HG03460 (cell line): ENCODE data around the gene RAD51B.
"Not testable (repeated sequence)": the region's sequence is repeated elsewhere in the genome, so short reads cannot be mapped to it uniquely, and the experiment has no call there.

Experiments
- ATAC-seq: cut with Tn5 transposase; IDR thresholded peaks from one replicate; pipeline ENCODE4 v1.9.1; 2021; ENCODE audit not compliant: unreplicated experiment

Gene RAD51B

DNA sequence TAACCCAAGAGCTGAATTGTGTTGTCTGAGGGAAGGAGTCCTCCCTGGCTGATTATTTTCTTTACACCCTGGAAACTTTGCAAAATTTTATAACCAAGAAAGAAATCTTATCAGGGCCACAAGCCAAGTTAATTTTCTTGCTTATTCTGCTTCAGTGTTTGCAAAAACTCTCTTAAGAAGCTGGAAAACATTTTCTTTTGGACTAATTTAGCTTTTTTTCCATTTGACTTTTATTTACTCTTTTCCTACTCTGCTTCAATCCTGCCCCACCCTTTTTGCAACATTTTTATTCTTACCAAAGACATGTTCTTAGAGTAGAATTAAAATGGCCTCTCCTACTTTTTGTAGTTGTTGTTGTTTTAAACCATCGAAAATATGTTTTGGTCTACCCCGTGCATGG, 594.5 kb downstream of the RAD51B start:
- no peak for ATAC-seq

- ATAC-seq = no peak
Measured at GRCh38 chr14:68416171-68416570, 596.6 kb downstream of the RAD51B start.

- no peak for ATAC-seq
Measured at GRCh38 chr14:68417009-68417650, 597.6 kb downstream of the RAD51B start.

- no peak for ATAC-seq
Measured at GRCh38 chr14:68418174-68419118, 598.9 kb downstream of the RAD51B start.

DNA sequence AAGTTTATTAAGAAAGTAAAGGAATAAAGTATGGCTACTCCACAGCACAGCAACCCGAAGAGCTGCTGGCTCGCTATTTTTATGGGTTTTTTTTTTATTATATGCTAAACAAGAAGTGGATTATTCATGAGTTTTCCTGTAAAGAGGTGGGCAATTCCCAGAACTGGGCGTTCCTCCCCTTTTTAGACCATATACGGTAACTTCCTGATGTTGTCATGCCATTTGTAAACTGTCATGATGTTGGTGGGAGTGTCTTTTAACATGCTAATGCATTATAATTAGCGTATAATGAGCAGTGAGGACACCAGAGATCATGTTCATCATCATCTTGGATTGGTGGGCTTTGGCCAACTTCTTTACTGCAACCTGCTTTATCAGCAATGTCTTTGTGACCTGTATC, 600.8 kb downstream of the RAD51B start:
- no peak for ATAC-seq

- ATAC-seq = no peak
Measured at GRCh38 chr14:68421116-68421515, 601.5 kb downstream of the RAD51B start.

GRCh38 chr14:68423686-68424085, 604.1 kb downstream of the RAD51B start:
- ATAC-seq = no peak

GRCh38 chr14:68424443-68425172, 605.0 kb downstream of the RAD51B start:
- no peak for ATAC-seq

DNA sequence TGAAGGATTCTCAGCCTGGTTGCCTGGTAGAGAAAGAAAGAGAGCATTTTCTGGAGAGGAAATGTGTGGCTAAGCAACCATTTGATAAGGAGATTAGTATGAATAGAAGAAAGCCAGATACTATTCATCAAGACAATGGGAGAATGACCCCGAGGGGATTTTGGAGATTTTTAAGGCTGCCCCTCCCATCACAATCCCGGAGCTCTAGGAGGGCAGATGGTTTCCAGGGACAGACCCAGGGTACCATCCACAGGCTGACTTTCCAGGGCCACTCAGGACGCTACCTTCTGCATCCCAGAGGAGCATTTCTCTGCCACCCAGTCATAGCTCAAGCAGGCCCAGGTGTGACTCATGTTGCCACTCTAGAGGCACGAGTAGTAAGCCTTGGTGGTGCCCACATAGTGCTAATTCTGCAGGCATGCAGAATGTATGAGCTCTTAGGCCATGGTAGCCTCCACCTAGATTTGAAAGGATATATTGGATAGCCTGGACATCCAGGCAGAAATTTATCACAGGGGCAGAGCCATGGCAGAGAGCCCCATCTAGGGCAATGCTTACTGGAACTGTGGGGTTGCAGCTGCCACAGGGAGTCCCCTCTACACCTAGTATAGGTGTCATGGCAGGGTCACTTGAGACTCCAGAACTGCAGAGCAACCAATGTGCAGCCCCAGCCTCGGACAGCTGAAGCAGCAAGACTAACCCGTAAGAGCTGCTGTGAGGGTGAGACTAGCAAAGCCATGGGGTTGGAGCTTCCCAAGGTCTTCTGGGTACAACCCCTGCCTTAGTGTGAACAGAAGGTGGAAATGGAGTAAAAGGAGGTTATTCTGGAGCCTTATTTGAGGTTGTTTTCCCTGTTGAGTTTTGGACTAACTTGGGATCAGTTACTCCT, 607.3 kb downstream of the RAD51B start:
- no peak for ATAC-seq

DNA sequence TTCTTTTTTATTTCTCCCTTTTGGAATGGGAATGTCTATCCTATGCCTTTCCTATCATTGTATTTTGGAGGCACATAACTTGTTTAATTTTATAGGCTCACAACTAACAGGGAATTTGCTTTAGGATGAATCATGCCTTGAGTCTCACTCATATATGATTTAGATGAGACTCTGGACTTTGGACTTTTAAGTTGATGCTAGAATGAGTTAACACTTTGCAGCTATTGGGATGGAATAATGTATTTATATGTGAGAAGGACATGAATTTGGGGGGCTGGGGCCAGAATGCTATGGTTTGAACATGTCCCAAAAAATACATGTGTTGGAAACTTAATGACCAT, 607.9 kb downstream of the RAD51B start:
- no peak for ATAC-seq

- not testable (repeated sequence) for ATAC-seq
Measured at GRCh38 chr14:68428900-68429299, 609.3 kb downstream of the RAD51B start.

DNA sequence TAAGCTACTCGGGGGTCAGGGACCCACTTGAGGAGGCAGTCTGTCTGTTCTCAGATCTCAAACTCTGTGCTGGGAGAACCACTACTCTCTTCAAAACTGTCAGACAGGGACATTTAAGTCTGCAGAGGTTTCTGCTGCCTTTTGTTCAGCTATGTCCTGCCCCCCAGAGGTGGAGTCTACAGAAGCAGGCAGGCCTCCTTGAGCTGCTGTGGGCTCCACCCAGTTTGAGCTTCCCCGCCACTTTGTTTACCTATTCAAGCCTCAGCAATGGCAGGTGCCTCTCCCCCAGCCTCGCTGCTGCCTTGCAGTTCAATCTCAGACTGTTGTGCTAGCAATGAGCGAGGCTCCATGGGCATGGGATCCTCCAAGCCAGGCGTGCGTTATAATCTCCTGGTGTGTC, 614.6 kb downstream of the RAD51B start:
- not testable (repeated sequence) for ATAC-seq

- not testable (repeated sequence) for ATAC-seq
Measured at GRCh38 chr14:68435631-68436030, 616.1 kb downstream of the RAD51B start.

DNA sequence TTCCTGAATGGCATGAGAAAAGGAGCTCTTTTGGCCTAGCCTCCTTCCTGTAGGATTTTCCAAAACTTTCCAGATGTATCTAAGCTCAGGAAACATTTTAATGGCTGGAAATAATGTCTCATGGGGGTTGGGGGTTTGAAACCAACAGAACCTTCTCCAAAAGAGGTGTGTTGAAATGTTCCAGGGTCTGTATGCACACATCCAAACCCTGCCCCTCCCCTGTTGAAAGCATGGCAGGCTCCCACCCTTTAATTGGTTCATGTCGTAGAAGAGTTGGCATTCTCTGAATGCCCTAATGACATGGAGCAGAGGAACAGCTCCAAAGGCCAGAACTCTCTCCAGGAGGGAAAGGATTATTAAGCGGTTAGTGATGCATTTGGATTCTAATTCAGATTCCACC, 620.1 kb downstream of the RAD51B start:
- ATAC-seq = no peak

GRCh38 chr14:68440820-68441219, 621.2 kb downstream of the RAD51B start:
- no peak for ATAC-seq

DNA sequence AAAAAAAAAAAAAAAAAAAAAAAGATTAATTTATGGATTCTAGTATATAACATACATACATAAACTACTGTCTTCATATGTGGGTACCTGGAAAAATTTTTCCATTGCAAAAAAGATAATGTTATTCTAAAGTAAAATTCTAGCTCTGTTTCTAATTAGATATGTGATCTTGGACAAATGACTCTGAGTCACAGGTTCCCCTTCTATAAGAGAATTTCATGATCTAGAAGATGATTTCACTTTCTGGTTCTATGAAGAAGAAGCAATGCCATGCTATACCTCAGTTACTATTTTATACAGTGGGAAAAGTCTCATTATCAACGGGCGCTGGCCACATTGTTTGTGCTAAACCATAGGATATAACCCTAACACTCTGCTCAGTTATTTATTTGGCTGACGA, 622.0 kb downstream of the RAD51B start:
- ATAC-seq = no peak

GRCh38 chr14:68442828-68443629, 623.5 kb downstream of the RAD51B start:
- no peak for ATAC-seq

DNA sequence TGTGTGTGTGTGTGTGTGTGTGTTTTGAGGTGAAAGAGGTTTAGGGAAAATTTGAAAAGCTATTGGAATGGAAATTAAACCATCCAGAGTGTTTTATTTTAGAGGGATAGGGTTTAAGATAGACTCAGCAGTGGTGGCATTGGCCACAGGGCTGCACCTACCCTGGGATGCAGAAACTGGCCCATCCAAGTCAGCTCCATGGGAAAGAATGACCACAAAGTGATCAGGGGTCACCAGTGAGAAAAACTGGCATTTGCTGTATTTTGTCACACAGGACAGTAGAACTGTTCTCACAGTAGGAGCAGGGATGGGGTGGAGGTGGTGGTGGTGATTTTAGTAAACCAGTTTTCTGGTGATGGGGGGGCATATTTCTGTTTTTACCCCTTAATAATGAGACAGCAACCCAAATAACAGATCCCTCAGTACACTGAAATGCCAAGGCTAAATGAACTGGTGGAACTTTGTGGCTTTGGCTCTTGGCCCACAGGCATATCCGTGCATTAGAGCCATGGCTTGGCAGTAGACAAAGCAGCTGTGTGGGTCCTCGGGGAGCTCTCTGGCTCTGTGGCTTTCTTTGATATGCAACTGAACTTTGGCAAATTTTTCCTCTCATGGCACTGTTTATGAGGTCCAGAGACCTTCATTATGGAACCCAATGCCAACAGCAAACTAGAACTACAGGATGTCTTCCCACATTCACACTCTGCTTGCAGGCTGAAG, 625.0 kb downstream of the RAD51B start:
- ATAC-seq = no peak
